Testis (tissue), 3 donors: ENCODE measurements around the gene USP48. TPM values are rescaled to one million over a fixed set of nuclear protein-coding genes. Genes with fewer than 3 reads are reported as not detected.

ENCODE experiments used
- DNase-seq: peaks from one replicate; pipeline ENCODE4 v3.0.0-alpha.2; 2019
- H3K27ac ChIP-seq, 2 donors: fragments of 200-600 bp; sonication (generic); one replicate each; pipeline ENCODE4 v1.5.1; 2019
- H3K27me3 ChIP-seq: fragments of 200-600 bp; sonication (generic); one replicate; pipeline ENCODE4 v1.5.1; 2019
- H3K36me3 ChIP-seq: fragments of 200-600 bp; sonication (generic); one replicate; pipeline ENCODE4 v1.5.1; 2017; ENCODE audit warnings: low read depth; ENCODE audit errors: missing control alignments
- H3K4me1 ChIP-seq: fragments of 200-600 bp; sonication (generic); one replicate; pipeline ENCODE4 v1.5.1; 2019
- H3K4me3 ChIP-seq, 2 donors: fragments of 200-600 bp; sonication (generic); one replicate each; pipeline ENCODE4 v1.5.1; 2017 to 2019
- H3K9me3 ChIP-seq: fragments of 200-600 bp; sonication (generic); one replicate; pipeline ENCODE4 v1.5.1; 2017
- CTCF ChIP-seq, 3 experiments: fragments of 450-650 bp in 2 of 3; fragments of 200-600 bp in 1 of 3; sonication (generic) in 1 of 3; IDR thresholded peaks; one replicate each; pipeline ENCODE4 v1.5.1; 2016 to 2019; ENCODE audit warnings: antibody characterized with exemption in 3 of 3, mild to moderate bottlenecking in 2 of 3, moderate library complexity in 1 of 3
- POLR2A ChIP-seq: fragments of 450-650 bp; IDR thresholded peaks from one replicate; pipeline ENCODE4 v1.6.1; 2017; ENCODE audit warnings: antibody characterized with exemption, mild to moderate bottlenecking, moderate library complexity
- WGBS, 2 donors: methylation state at CpG; one replicate each; pipeline ENCODE4 v1.1.5; 2018; 5-methylcytosine and 5-hydroxymethylcytosine counted together
- intact Hi-C: fragments of 100-400 bp; cut with DNase I; formaldehyde crosslinking; loops from one replicate; pipeline ENCODE4 v1.15.1; 2023; ENCODE audit warnings: low total_unique reads
- polyA plus RNA-seq: library from polyadenylated mRNA; stranded (reverse); fragments of 350-450 nt; fragmentation: Illumina TruSeq; extraction: RNeasy Lipid Tissue Mini Kit (QIAGEN cat#74804); gene quantifications from one replicate; pipeline ENCODE4 v1.2.3, GENCODE V29; 2014; ENCODE audit warnings: low read depth, low replicate concordance; ENCODE audit not compliant: insufficient read depth
- total RNA-seq, 2 donors: library from RNA; depleted of rRNA; stranded (reverse); fragments of >200 nt; gene quantifications; one replicate each; pipeline ENCODE4 v1.2.3, GENCODE V29; 2016

The USP48 gene
- total and polyA plus RNA-seq, 3 donors from 2014 or later = 33.3 to 66.2 (median 63.0) TPM

- WGBS, 2 donors = 28% methylated on average over 19 to 33 of the region's 39 CpGs
- Histone ChIP-seq H3K36me3 (no peaks in the 10 kb centered on the region), H3K9me3 (no peaks in the 10 kb centered on the region), H3K4me3 (peak overlapping the region; percentile 41 to 52), H3K27me3 (no peaks in the 10 kb centered on the region), H3K4me1 (peaks cover 6% of the 10 kb centered on the region), H3K27ac (no peak overlapping the region)
- no peak for DNase-seq
- intact Hi-C loops = no loop called here
- TF ChIP-seq POLR2A (no peak), CTCF (IDR thresholded peaks at IDR 0.05) (no peak)
Observed at GRCh38 chr1:21652101-21652936, 130.6 kb downstream of the USP48 start.

- TF ChIP-seq POLR2A (no peak), CTCF (IDR thresholded peaks at IDR 0.05) (no peak)
- DNase-seq = no peak
- Histone ChIP-seq H3K27ac (no peak overlapping the region), H3K36me3 (no peaks in the 10 kb centered on the region), H3K4me1 (peaks cover 6% of the 10 kb centered on the region), H3K9me3 (no peaks in the 10 kb centered on the region), H3K27me3 (no peaks in the 10 kb centered on the region), H3K4me3 (peak overlapping the region; percentile 27 to 41)
- WGBS, 2 donors = 4% methylated on average over 15 of the region's 80 CpGs; no CpG with 5 or more reads in 1 of the 2 donors
- intact Hi-C loops = no loop called here
Observed at GRCh38 chr1:21651214-21652042, 131.5 kb downstream of the USP48 start.

GRCh38 chr1:21650400-21650799 lies 132.5 kb downstream of the USP48 start:
- Histone ChIP-seq H3K27me3 (no peaks in the 10 kb centered on the region), H3K4me3 (no peak overlapping the region), H3K9me3 (no peaks in the 10 kb centered on the region), H3K27ac (no peak overlapping the region), H3K4me1 (peaks cover 6% of the 10 kb centered on the region), H3K36me3 (no peaks in the 10 kb centered on the region)
- intact Hi-C loops = no loop called here
- no peak for TF ChIP-seq POLR2A
- TF ChIP-seq CTCF (IDR thresholded peaks at IDR 0.05) = no peak
- WGBS, 2 donors = 58 to 67% methylated on average over 3 to 9 of the region's 9 CpGs
- no peak for DNase-seq

GRCh38 chr1:21649315-21649714 lies 133.6 kb downstream of the USP48 start:
- Histone ChIP-seq H3K27me3 (no peaks in the 10 kb centered on the region), H3K4me3 (no peak overlapping the region), H3K27ac (no peak overlapping the region), H3K4me1 (peaks cover 6% of the 10 kb centered on the region), H3K9me3 (no peaks in the 10 kb centered on the region), H3K36me3 (no peaks in the 10 kb centered on the region)
- DNase-seq = no peak
- 78% methylated on average over 2 of the region's 2 CpGs for WGBS, 2 donors
- intact Hi-C loops = no loop called here
- TF ChIP-seq POLR2A = no peak
- TF ChIP-seq CTCF (IDR thresholded peaks at IDR 0.05) = no peak
